Measurements from ENCODE around the gene MRPL24.

The MRPL24 gene

DNA sequence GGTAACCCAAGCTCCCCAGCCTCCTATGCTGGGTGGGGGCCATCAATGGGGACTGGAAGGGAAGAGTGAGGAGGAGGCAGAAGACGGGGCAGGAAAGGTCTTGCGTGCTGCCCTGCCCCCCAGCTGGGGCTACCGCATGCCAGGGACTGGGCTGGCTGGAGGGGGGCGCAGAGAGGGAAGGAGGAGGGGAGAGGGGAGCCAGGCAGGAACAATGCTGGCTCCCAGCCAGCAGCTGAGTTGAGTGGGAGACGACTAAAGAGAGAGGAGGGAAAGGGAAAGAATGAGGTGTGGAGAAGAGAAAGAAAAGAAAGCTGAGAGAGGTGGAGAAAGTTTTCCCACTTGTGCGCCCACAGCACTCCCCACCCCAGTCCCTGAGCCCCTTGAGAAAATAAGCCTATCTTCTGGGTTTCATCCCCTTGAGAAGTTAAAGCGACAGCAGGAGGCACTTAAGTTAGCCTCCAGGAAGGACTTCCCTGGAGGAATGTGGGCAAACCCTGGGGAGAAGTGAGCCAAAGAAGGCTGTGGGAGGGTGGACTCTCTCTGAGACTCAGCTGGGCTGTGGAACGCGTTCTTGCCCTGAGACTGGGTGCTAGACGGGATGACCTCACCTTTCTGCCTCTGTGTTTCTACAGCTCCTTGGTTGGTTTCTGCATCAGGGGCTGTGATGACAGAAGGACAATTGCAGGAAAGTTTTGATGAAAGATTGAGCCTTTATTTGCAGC is 50.8 kb downstream of the MRPL24 start:
- no peak for DNase-seq

DNA sequence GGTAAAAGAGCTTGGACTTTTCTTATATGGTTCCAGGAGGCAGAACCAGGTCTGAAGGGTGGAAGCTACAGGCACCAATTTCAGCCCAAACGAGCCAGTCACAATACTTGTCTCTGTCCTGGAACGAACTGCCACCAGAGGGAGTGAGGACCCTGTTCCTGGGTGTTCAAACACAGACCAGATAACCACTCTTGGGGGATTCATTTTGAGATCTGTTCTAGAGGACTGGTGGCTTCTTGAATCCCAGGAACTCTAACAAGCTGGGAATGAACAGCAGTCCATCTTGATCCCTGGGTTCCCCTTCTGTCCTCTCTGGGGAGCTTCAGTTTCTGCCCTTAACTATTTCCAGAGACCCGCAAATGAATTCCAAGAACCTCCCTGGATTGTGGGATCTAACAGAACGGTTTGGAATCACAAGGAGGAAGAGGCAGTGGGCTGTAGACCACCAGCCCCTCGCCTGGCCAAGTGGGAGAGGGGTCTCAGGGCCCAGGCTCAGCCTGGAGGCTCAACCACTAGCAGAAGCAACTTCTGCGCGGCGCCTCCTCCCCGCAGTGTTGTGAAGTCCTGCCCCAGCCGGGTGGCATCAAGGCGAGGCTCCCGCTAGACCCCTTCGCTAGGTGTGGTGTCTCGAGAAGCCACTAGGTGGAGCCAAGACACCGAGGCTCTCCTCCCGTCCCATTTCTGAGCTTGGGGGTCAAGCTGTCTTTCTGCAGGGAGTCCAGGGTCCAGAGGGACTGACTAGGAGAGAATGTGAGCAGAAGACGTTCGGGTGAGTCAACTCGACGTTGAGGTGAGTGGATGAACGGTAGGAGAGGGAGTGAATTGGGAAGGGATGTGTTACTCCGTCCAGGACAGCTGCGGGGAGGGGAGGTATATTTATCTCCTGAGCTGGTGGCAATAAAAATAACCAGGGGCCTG is 51.6 kb downstream of the MRPL24 start:
- DNase-seq: peak; percentile 16 to 65 (median 49)

Data from activated naive CD4-positive, alpha-beta T cell (primary cell).